Liver (tissue), 9 donors: ENCODE measurements around the gene STK39. TPM values are rescaled to one million over a fixed set of nuclear protein-coding genes. Genes with fewer than 3 reads are reported as not detected.

Experiments used
- DNase-seq: peaks from one replicate; pipeline ENCODE4 v3.0.0-alpha.2; 2017; ENCODE audit warnings: low spot score
- H3K27ac ChIP-seq, 2 donors: one replicate each; pipeline ENCODE4 v1.7.0; 2013; ENCODE audit warnings: inconsistent platforms in 2 of 2, low read length in 2 of 2, control low read depth in 1 of 2, low read depth in 1 of 2, mild to moderate bottlenecking in 1 of 2
- H3K27me3 ChIP-seq, 4 donors: one replicate each; pipeline versions ENCODE4 v1.6.1 to v1.7.0; 2013; ENCODE audit warnings: low read length in 3 of 4, inconsistent platforms in 1 of 4, mild to moderate bottlenecking in 1 of 4, moderate library complexity in 1 of 4; ENCODE audit not compliant: control insufficient read depth in 4 of 4, insufficient read depth in 4 of 4
- H3K36me3 ChIP-seq, 4 donors: one replicate each; pipeline versions ENCODE4 v1.6.1 to v1.7.0; 2013; ENCODE audit warnings: low read length in 3 of 4, mild to moderate bottlenecking in 3 of 4, low read depth in 1 of 4, moderate library complexity in 1 of 4; ENCODE audit not compliant: control insufficient read depth in 4 of 4, insufficient read depth in 3 of 4
- H3K4me1 ChIP-seq, 4 donors: one replicate each; pipeline versions ENCODE4 v1.6.1 to v1.7.0; 2013; ENCODE audit warnings: low read length in 3 of 4, mild to moderate bottlenecking in 3 of 4, moderate library complexity in 1 of 4; ENCODE audit not compliant: control insufficient read depth in 4 of 4, insufficient read depth in 4 of 4
- H3K4me3 ChIP-seq, 3 donors: one replicate each; pipeline versions ENCODE4 v1.6.1 to v1.7.0; 2013; ENCODE audit warnings: low read length in 3 of 3, control low read depth in 1 of 3, low read depth in 1 of 3, mild to moderate bottlenecking in 1 of 3
- H3K9ac ChIP-seq, 2 donors: one replicate each; pipeline ENCODE4 v1.7.0; 2013; ENCODE audit warnings: low read length in 2 of 2, mild to moderate bottlenecking in 2 of 2, moderate library complexity in 2 of 2, control low read depth in 1 of 2, low read depth in 1 of 2
- H3K9me3 ChIP-seq, 4 donors: one replicate each; pipeline versions ENCODE4 v1.6.1 to v1.7.0; 2013; ENCODE audit warnings: low read length in 3 of 4; ENCODE audit not compliant: control insufficient read depth in 4 of 4
- EGR1 ChIP-seq, 2 donors: IDR thresholded peaks; 2 replicates each; pipeline ENCODE4 v1.6.1; 2016 to 2018; ENCODE audit warnings: antibody characterized with exemption in 2 of 2, low read depth in 2 of 2
- FOXA1 ChIP-seq: IDR thresholded peaks from 2 replicates; pipeline ENCODE4 v1.6.1; 2016; ENCODE audit warnings: antibody characterized with exemption
- FOXA2 ChIP-seq: IDR thresholded peaks from 2 replicates; pipeline ENCODE4 v1.6.1; 2016; ENCODE audit warnings: antibody characterized with exemption
- GABPA ChIP-seq, 2 donors: IDR thresholded peaks in 1 of 2; conservative IDR thresholded peaks in 1 of 2; 2 replicates each; pipeline ENCODE4 v1.6.1; 2016; ENCODE audit warnings: antibody characterized with exemption in 2 of 2, mild to moderate bottlenecking in 1 of 2, moderate library complexity in 1 of 2
- HNF4A ChIP-seq, 2 donors: conservative IDR thresholded peaks; 2 replicates each; pipeline ENCODE4 v1.6.1; 2016; ENCODE audit warnings: antibody characterized with exemption in 2 of 2, mild to moderate bottlenecking in 2 of 2
- HNF4G ChIP-seq: IDR thresholded peaks from 2 replicates; pipeline ENCODE4 v1.6.1; 2016; ENCODE audit warnings: antibody characterized with exemption
- JUND ChIP-seq, 2 donors: IDR thresholded peaks; 2 replicates each; pipeline ENCODE4 v1.6.1; 2016; ENCODE audit warnings: antibody characterized with exemption in 2 of 2
- NR2F2 ChIP-seq: IDR thresholded peaks from 2 replicates; pipeline ENCODE4 v1.6.1; 2016; ENCODE audit warnings: antibody characterized with exemption
- RAD21 ChIP-seq, 2 donors: IDR thresholded peaks; 2 replicates each; pipeline ENCODE4 v1.6.1; 2016; ENCODE audit warnings: antibody characterized with exemption in 2 of 2, mild to moderate bottlenecking in 2 of 2
- RXRA ChIP-seq, 2 donors: IDR thresholded peaks; 2 replicates each; pipeline ENCODE4 v1.6.1; 2017 to 2018; ENCODE audit warnings: antibody characterized with exemption in 2 of 2, mild to moderate bottlenecking in 1 of 2
- TAF1 ChIP-seq: conservative IDR thresholded peaks from 2 replicates; pipeline ENCODE4 v1.6.1; 2016; ENCODE audit warnings: antibody characterized with exemption, mild to moderate bottlenecking
- YY1 ChIP-seq: IDR thresholded peaks from 2 replicates; pipeline ENCODE4 v1.6.1; 2016; ENCODE audit warnings: antibody characterized with exemption, mild to moderate bottlenecking
- WGBS: extraction: QIAGEN DNeasy Blood & Tissue Kit; methylation state at CpG from one replicate; pipeline ENCODE4 v1.1.7; 2013; 5-methylcytosine and 5-hydroxymethylcytosine counted together
- polyA plus RNA-seq, 2 donors: library from polyadenylated mRNA; stranded (reverse) in 1 of 2; unstranded in 1 of 2; fragments of 200-250 nt in 1 of 2; fragments of >200 nt in 1 of 2; fragmentation: Nextera tagmentation in 1 of 2; extraction: Ambion mirVana in 1 of 2; gene quantifications; one replicate each; pipeline versions ENCODE4 v1.2.1 to v1.2.3, GENCODE V29; 2013 to 2015
- total RNA-seq, 2 donors: library from RNA; depleted of rRNA; stranded (reverse); fragments of >200 nt; gene quantifications; one replicate each; pipeline ENCODE4 v1.2.3, GENCODE V29; 2014
- TF ChIP-seq, protein P1 (sequence below): IDR thresholded peaks from 2 replicates; pipeline ENCODE4 v1.6.1; 2016; ENCODE audit warnings: antibody characterized with exemption
- TF ChIP-seq, protein P2 (sequence below): IDR thresholded peaks from 2 replicates; pipeline ENCODE4 v1.6.1; 2016; ENCODE audit warnings: antibody characterized with exemption
- TF ChIP-seq, protein P3 (sequence below): IDR thresholded peaks from 2 replicates; pipeline ENCODE4 v1.6.1; 2016; ENCODE audit warnings: antibody characterized with exemption, mild to moderate bottlenecking
- donor health status: healthy.
- donor health status: healthy.
- donor health status: healthy.
- donor health status: healthy.
- donor health status: healthy.

The STK39 gene
- total and polyA plus RNA-seq, 4 donors, result 0.29 to 1.8 (median 0.73) TPM

DNA sequence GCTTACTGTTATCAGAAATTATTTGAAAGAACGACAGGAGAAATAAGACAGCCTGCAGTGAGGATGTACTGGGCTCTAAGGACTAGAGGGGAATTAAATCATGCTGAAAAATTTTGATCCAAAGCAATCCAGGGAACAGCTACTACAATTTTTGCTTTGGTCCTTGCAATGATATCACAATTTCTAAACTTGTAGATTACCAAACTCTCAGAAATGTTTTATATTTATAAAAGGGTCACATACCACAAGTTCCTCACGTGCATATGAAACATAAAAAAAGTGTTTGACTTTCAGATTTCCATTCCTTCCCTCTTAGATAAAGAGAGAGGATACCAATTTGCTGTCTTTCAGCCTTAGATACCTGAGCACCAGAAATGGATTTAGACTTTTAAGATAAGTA is 261.2 kb downstream of the STK39 start:
- TF ChIP-seq EGR1 (IDR thresholded peaks at IDR 0.05; ENCODE audit: low read depth in 2 of 2) (no peak), JUND (IDR thresholded peaks at IDR 0.05) (no peak), FOXA1 (no peak), YY1 (no peak), GABPA (IDR thresholded peaks at IDR 0.05 in 1 of 2, conservative IDR thresholded peaks at IDR 0.05 in 1 of 2) (no peak), TAF1 (no peak), HNF4A (conservative IDR thresholded peaks at IDR 0.05) (no peak)
- TF ChIP-seq, protein P1, sequence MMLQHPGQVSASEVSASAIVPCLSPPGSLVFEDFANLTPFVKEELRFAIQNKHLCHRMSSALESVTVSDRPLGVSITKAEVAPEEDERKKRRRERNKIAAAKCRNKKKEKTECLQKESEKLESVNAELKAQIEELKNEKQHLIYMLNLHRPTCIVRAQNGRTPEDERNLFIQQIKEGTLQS, result no peak
- TF ChIP-seq, protein P2, sequence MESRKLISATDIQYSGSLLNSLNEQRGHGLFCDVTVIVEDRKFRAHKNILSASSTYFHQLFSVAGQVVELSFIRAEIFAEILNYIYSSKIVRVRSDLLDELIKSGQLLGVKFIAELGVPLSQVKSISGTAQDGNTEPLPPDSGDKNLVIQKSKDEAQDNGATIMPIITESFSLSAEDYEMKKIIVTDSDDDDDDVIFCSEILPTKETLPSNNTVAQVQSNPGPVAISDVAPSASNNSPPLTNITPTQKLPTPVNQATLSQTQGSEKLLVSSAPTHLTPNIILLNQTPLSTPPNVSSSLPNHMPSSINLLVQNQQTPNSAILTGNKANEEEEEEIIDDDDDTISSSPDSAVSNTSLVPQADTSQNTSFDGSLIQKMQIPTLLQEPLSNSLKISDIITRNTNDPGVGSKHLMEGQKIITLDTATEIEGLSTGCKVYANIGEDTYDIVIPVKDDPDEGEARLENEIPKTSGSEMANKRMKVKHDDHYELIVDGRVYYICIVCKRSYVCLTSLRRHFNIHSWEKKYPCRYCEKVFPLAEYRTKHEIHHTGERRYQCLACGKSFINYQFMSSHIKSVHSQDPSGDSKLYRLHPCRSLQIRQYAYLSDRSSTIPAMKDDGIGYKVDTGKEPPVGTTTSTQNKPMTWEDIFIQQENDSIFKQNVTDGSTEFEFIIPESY, result no peak
- TF ChIP-seq, protein P3, sequence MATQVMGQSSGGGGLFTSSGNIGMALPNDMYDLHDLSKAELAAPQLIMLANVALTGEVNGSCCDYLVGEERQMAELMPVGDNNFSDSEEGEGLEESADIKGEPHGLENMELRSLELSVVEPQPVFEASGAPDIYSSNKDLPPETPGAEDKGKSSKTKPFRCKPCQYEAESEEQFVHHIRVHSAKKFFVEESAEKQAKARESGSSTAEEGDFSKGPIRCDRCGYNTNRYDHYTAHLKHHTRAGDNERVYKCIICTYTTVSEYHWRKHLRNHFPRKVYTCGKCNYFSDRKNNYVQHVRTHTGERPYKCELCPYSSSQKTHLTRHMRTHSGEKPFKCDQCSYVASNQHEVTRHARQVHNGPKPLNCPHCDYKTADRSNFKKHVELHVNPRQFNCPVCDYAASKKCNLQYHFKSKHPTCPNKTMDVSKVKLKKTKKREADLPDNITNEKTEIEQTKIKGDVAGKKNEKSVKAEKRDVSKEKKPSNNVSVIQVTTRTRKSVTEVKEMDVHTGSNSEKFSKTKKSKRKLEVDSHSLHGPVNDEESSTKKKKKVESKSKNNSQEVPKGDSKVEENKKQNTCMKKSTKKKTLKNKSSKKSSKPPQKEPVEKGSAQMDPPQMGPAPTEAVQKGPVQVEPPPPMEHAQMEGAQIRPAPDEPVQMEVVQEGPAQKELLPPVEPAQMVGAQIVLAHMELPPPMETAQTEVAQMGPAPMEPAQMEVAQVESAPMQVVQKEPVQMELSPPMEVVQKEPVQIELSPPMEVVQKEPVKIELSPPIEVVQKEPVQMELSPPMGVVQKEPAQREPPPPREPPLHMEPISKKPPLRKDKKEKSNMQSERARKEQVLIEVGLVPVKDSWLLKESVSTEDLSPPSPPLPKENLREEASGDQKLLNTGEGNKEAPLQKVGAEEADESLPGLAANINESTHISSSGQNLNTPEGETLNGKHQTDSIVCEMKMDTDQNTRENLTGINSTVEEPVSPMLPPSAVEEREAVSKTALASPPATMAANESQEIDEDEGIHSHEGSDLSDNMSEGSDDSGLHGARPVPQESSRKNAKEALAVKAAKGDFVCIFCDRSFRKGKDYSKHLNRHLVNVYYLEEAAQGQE, result no peak
- DNase-seq, result no peak
- Histone ChIP-seq H3K27ac (no peak overlapping the region), H3K4me3 (no peak overlapping the region), H3K9me3 (no peaks in the 10 kb centered on the region), H3K9ac (no peak overlapping the region), H3K27me3 (no peaks in the 10 kb centered on the region), H3K36me3 (no peaks in the 10 kb centered on the region), H3K4me1 (no peaks in the 10 kb centered on the region)
- 75% methylated on average over 2 of the region's 2 CpGs for WGBS

DNA sequence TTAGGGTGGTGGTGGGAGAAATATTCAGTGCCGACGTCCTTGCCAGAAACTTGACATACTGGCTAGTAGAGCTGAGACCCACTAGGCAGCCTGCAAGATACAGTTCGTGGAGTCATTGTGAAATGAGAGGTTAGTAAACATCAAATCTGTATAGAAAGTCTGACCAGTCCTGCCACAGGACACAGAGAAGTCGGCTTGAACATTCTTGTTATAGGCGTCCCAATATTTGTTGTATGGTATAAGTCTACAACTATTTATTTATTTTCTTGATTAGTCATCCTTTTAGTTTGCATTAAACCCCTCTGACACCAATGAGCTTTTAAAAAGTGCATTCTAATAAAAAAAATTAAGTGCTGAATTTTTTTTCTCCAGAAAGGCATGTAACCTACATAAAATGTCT is 265.4 kb downstream of the STK39 start:
- no peak for TF ChIP-seq HNF4A (conservative IDR thresholded peaks at IDR 0.05)
- TF ChIP-seq FOXA2, result no peak
- TF ChIP-seq RAD21 (IDR thresholded peaks at IDR 0.05), result no peak
- TF ChIP-seq, protein P2, result no peak
- no peak for TF ChIP-seq NR2F2
- TF ChIP-seq EGR1 (IDR thresholded peaks at IDR 0.05; ENCODE audit: low read depth in 2 of 2), result no peak
- TF ChIP-seq YY1, result no peak
- TF ChIP-seq, protein P3, result no peak
- TF ChIP-seq FOXA1, result no peak
- TF ChIP-seq RXRA (IDR thresholded peaks at IDR 0.05), result no peak
- TF ChIP-seq HNF4G, result no peak
- no peaks in the 10 kb centered on the region for H3K27me3 ChIP-seq
- H3K4me3 ChIP-seq, result no peak overlapping the region
- no peaks in the 10 kb centered on the region for H3K9me3 ChIP-seq
- H3K27ac ChIP-seq, result no peak overlapping the region
- 76% methylated on average over 5 of the region's 5 CpGs for WGBS
- H3K9ac ChIP-seq, result no peak overlapping the region
- no peaks in the 10 kb centered on the region for H3K36me3 ChIP-seq
- DNase-seq, result no peak
- H3K4me1 ChIP-seq, result no peaks in the 10 kb centered on the region
